Liver (tissue), 3 donors: Measurements from ENCODE around the gene AIP.

Experiments
- ATF3 ChIP-seq: IDR thresholded peaks from 2 replicates; pipeline ENCODE4 v1.6.1; 2016; ENCODE audit warnings: antibody characterized with exemption
- CTCF ChIP-seq: fragments of 150-350 bp; IDR thresholded peaks from 2 replicates; pipeline ENCODE4 v1.5.1; 2017; ENCODE audit warnings: improper control_type of control experiment, low read depth, low read length; ENCODE audit not compliant: missing input control
- EGR1 ChIP-seq, 2 donors: IDR thresholded peaks; 2 replicates each; pipeline ENCODE4 v1.6.1; 2016 to 2018; ENCODE audit warnings: antibody characterized with exemption in 2 of 2, low read depth in 2 of 2
- GABPA ChIP-seq, 2 donors: IDR thresholded peaks in 1 of 2; conservative IDR thresholded peaks in 1 of 2; 2 replicates each; pipeline ENCODE4 v1.6.1; 2016; ENCODE audit warnings: antibody characterized with exemption in 2 of 2, mild to moderate bottlenecking in 1 of 2, moderate library complexity in 1 of 2
- HNF4G ChIP-seq: IDR thresholded peaks from 2 replicates; pipeline ENCODE4 v1.6.1; 2016; ENCODE audit warnings: antibody characterized with exemption
- JUND ChIP-seq, 2 donors: IDR thresholded peaks; 2 replicates each; pipeline ENCODE4 v1.6.1; 2016; ENCODE audit warnings: antibody characterized with exemption in 2 of 2
- MAX ChIP-seq: IDR thresholded peaks from 2 replicates; pipeline ENCODE4 v1.6.1; 2016; ENCODE audit warnings: antibody characterized with exemption
- NR2F2 ChIP-seq: IDR thresholded peaks from 2 replicates; pipeline ENCODE4 v1.6.1; 2016; ENCODE audit warnings: antibody characterized with exemption
- RAD21 ChIP-seq, 2 donors: IDR thresholded peaks; 2 replicates each; pipeline ENCODE4 v1.6.1; 2016; ENCODE audit warnings: antibody characterized with exemption in 2 of 2, mild to moderate bottlenecking in 2 of 2
- REST ChIP-seq: IDR thresholded peaks from 2 replicates; pipeline ENCODE4 v1.6.1; 2016; ENCODE audit warnings: antibody characterized with exemption, mild to moderate bottlenecking
- RXRA ChIP-seq, 2 donors: IDR thresholded peaks; 2 replicates each; pipeline ENCODE4 v1.6.1; 2017 to 2018; ENCODE audit warnings: antibody characterized with exemption in 2 of 2, mild to moderate bottlenecking in 1 of 2
- SP1 ChIP-seq: IDR thresholded peaks from 2 replicates; pipeline ENCODE4 v1.6.1; 2018; ENCODE audit warnings: antibody characterized with exemption, mild to moderate bottlenecking
- TAF1 ChIP-seq: conservative IDR thresholded peaks from 2 replicates; pipeline ENCODE4 v1.6.1; 2016; ENCODE audit warnings: antibody characterized with exemption, mild to moderate bottlenecking
- YY1 ChIP-seq: IDR thresholded peaks from 2 replicates; pipeline ENCODE4 v1.6.1; 2016; ENCODE audit warnings: antibody characterized with exemption, mild to moderate bottlenecking
- donor health status: healthy.
- donor health status: healthy.

- TF ChIP-seq JUND (IDR thresholded peaks at IDR 0.05) (no peak), CTCF (no peak), ATF3 (no peak), YY1 (no peak), HNF4G (no peak), RAD21 (IDR thresholded peaks at IDR 0.05) (no peak), RXRA (IDR thresholded peaks at IDR 0.05) (no peak), TAF1 (no peak), SP1 (no peak), REST (no peak), NR2F2 (no peak), MAX (no peak), EGR1 (IDR thresholded peaks at IDR 0.05; ENCODE audit: low read depth in 2 of 2) (no peak), GABPA (IDR thresholded peaks at IDR 0.05 in 1 of 2, conservative IDR thresholded peaks at IDR 0.05 in 1 of 2) (no peak)
These were observed 22.2 kb downstream of the AIP start, which contains the start of gene PITPNM1 for GRCh38 chr11:67504950-67505581.
